ENCODE measurements around the gene IPO9.
"Not testable (repeated sequence)": the region's sequence is repeated elsewhere in the genome, so short reads cannot be mapped to it uniquely, and the experiment has no call there.

Gene IPO9

DNA sequence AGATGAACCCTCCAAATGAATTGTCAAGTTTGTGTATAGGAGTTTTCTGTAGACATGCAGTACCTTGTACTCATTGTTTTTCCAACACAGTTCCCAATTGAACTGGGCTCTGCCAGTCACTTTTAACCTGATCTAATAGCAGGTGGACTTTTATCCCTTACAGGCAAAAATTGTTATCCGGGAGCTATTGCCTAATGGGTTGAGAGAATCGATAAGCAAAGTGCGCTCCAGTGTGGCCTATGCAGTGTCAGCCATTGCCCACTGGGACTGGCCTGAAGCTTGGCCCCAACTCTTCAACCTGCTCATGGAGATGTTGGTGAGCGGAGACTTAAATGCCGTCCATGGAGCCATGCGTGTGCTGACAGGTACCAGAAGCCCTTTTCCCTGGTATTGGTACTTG lies 19.3 kb downstream of the IPO9 start:
- no peak for DNase-seq (ENCODE audit: low read depth)

DNA sequence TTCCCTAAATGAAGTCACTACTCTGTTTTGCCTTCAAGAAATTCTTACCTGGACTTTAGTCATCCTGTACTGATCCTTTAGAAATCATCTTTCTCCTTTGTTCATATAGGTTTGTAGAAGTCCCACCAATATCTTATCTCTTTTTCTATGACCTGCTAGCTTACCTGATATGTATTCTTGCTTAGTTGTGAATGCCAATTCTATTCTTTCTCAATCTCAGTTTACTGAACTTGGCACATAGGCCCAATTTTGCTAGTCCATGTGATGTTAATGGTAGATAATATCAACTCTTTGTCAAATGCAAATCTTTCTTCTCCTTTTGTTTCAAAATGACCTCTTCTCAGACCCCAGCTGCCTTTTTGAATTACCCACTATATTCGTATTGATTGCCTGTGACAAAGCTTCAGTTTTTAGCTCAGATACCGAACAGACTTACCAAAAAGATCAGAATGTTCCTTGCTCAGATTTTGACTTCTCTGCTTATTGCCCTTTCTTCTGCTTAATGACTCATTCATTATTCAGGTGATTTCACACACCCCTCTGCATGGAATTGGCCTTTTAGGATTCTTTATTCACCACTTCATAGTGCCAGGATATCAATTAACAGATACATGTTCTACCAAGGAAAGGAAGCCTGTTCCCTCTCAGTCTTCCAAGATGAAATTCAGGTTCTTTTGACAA lies 20.6 kb downstream of the IPO9 start:
- no peak for DNase-seq (ENCODE audit: low read depth)

DNA sequence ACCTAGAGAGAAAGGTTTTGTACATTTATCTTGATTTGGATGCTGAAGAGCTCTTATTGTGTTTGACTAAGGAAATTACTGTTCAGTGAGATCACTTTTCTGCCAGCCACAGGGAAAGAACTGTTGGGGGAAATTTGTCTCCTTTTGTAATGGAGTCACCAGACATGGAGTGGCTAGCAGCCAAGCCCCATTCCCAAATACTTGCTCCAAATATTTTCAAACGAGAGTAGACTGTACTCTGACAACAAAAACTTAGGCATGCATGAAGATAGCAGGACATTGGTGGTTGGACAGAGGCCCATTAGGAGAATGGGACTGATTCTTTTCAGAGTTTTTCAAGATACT lies 21.1 kb downstream of the IPO9 start:
- DNase-seq (ENCODE audit: low read depth), result peak; percentile 63

DNA sequence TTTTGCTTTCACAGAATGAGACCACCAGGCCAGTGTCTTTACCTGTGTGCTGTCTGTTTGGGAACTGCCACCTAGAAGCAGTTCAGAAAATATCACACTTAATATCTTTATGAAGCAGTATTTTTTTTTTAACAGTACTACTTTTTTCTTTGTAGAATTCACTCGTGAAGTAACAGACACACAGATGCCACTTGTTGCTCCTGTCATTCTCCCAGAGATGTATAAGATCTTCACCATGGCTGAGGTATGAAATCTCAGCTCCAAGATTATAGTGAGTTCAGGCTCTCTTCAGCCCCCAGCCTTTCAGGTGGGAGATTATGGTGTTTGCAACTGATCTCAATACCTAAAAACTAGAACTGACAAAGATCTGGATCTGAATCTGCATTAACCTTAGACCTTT lies 23.0 kb downstream of the IPO9 start:
- no peak for DNase-seq (ENCODE audit: low read depth)

DNA sequence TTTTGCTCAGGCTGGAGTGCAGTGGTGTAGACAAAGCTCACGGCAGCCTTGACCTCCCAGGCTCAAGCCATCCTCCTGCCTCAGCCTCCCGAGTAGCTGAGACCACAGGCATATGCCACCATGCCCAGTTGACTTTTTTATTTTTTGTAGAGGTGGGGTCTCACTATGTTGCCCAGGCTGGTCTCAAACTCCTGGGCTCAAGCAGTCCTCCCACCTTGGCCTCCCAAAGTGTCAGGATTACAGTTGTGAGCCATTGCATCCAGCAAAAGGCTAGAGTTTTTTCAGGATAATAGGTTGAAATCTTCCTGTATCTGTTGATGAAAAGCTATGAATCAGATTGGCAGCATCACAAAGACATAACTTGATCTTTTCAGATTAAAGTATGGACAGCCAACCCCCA lies 27.8 kb downstream of the IPO9 start:
- DNase-seq (ENCODE audit: low read depth), result not testable (repeated sequence)

DNA sequence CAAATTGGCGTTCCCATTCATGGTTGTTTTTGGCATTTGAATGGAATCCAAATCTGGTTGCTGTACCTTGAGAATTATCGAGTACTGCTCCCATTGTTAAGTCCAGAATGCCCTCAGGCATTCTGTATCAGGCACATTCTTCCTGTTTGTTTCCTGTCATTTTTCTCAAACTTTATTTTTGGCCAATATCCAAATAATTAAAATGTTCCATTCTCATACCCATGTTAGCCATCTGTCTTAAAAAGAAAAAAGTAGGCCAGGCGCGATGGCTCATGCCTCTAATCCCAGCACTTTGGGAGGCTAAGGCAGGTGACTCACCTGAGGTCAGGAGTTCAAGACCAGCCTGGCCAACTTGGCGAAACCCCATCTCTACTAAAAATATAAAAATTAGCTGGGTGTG lies 30.5 kb downstream of the IPO9 start:
- DNase-seq (ENCODE audit: low read depth), result no peak

DNA sequence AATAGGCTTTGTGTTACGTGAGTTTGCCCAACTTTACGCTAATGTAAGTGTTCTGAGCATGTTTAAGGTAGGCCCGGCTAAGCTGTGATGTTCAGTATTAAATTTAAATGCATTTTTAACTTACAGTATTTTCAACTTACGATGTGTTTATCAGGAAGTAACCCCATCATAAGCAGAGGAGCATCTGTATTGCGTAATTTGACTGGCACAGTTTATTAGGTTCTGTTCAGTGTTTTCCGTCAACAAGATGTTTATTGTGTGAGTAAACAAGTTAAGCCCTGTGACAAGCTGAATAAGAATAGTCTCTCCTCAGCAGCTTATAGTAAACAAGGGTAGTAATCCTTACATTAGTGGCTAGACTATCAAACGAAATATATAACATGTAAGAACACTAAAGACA lies 32.5 kb downstream of the IPO9 start:
- DNase-seq (ENCODE audit: low read depth), result no peak

DNA sequence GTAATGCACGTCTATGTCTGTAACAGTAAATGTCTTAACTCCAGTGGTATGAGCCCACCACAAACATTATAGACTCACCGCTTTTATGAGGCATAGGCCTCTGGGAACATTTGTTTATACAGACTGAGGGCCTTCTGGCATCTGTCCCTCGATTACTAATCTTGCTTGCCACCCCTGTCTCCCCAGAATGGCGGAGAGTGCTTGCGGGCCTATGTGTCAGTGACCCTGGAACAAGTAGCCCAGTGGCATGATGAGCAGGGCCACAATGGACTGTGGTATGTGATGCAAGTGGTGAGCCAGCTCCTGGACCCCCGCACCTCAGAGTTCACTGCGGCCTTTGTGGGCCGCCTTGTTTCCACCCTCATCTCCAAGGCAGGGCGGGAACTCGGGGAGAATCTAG lies 41.4 kb downstream of the IPO9 start:
- DNase-seq (ENCODE audit: low read depth), result no peak

DNA sequence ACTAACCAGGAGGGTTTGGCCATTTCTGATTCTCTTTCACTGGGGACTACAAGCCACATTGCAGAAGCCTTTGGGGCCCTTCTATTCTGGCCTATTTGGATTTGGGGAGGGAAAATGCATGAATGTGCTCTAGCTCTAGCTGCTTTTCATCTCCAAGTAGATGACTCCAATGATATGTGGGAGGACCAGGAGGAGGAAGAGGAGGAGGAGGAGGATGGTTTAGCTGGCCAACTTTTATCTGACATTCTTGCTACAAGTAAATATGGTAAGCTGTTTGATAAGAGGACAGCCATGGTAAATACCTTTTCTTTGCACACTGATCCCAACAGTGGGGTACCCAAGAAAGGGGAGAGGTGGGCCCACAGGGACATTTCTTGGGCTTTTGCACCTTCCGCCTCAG lies 45.7 kb downstream of the IPO9 start:
- no peak for DNase-seq (ENCODE audit: low read depth)

DNA sequence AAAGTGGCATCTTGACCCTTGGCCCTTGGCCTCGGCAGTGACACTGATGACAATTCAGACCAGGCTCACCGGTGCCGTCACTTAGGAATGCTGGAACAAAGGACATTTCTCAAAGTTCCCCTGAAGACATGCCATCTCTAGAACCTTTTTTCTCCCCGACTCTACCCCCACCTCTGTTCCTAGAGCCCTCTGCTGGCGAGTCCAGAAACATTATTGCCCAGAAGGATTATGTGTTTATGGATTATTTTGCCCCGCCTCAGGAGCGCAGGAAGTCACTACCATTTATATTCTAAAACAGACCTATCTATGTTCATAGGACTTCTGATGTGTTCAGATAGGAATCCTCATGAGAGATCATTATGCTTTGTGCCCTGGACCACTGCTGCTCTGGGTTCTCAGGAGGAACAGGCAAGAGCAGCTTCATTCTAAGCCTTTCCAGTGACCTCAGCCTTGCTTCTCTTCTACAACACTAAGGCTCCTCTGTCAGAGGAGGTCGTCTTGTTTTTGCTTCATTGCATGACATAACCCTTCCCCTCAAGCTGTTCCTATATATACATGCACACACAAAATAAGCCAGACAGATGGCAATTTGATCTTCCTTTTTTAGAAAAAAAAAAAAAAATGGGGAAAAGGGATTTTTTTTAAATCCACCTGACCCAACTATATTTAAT lies 47.3 kb downstream of the IPO9 start:
- no peak for DNase-seq (ENCODE audit: low read depth)

DNA sequence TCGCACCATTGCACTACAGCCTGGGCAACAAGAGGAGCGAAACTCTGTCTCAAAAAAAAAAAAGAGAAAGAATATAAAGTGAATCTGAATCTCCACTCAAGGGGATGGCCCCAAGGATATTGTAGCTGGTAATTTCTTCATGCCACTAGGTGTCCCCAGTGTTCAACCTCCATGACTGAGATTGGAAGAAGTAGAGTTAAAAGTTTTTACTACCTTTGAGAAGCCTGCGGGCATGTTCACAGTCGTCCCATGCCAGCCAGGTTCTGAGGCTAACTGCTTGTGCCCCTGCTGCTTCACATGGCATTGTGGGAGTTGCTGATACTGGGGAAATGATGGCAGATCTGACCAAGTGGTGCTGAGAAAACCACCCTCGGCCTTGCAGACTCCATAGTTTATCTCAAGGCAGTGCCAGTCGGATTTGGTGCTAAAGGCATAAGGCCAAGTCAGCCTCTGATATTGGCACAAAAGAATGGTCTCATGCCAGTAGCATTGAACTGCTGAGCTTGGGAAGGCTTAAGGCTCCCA lies 49.0 kb downstream of the IPO9 start:
- peak; percentile 38 for DNase-seq (ENCODE audit: low read depth)

DNA sequence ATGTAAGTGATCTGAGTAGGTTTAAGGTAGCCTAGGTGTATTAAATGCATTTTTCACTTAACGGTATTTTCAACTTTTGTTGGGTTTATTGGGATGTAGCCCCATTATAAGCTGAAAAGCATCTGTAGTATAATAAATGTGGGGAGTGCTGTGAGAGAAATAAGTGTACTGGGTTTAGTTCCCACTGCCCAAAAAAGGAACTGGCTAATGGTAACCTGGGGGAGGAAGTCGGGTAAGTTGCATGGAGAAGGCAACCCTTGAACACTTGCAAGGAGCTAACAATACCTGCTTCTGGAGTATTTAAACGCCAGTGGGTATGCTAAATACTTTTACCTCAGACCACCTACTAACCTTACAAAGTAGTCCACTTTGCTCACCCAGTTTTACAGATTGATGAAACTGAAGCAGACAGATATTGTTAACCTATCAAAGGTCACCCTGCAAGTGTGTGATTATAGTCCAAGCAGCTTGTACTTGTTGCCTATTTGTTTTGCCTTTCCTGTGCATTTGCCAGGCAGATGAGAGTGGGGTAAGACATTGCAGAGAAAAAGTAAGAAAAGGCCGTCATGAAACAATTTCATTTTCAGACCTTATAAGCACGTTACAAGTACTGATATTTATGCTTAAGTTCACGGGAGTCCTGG lies 52.1 kb downstream of the IPO9 start:
- DNase-seq (ENCODE audit: low read depth), result no peak

DNA sequence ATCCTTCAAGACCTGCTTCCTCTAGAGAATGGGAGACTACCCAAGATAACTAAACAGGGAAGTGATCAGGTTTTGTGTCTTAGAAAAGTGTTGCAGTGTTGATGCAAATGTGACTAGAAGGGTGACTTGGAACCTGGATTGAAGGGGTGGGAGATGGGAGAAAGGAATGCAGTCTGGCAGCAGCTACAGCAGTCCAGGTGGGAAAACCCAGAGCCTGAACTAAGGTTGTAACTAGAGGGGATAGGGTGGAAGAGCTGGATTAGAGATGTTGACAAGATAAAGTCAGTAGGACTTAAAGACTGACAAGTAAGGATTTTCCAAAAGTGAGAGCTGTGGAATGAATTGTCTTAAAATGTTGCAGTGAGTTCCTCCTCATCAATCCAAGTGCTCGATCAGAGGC lies 52.7 kb downstream of the IPO9 start:
- DNase-seq (ENCODE audit: low read depth), result no peak

DNA sequence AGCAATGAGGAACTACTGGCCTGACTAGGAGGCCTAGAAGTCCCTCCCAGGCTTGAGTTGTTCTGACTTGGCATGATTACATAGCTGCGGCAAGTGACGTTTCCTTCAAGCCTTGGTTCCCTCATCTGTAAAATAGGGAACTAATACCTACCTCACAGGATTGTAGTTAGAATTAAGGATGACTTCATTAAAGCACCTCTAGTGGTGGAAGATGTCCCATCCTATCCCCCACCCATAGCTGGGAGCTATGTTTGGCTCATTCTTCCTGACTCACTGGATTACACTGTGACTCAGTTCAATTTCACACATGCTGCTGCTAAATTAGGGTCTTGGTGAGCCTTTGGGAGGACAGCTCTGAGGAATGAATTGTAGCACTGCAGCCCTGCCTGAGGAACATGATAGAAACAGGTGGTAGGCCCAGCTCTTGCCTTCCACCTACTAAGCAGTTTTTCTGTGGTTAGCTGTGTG lies 53.7 kb downstream of the IPO9 start:
- peak; percentile 32 for DNase-seq (ENCODE audit: low read depth)

DNA sequence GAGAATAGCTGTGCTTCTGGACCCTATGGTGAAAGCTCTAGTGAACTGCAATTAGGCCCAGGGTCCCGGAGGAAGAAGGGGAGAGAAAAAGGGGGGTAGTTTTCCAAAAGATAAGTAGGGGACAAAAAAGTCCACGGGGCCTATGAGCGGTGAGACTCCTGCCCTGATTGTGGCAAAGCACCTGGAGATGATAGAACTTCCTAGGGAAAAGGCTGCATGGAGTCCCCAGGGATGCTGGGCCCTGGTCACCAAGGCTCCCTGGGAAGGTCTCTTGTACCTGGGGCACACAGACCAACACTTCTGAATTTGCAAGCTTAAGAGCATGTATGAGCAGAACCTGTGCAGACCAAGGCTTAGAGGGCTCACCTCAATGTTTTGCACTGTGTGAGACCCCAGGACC lies 54.3 kb downstream of the IPO9 start:
- DNase-seq (ENCODE audit: low read depth), result no peak

DNA sequence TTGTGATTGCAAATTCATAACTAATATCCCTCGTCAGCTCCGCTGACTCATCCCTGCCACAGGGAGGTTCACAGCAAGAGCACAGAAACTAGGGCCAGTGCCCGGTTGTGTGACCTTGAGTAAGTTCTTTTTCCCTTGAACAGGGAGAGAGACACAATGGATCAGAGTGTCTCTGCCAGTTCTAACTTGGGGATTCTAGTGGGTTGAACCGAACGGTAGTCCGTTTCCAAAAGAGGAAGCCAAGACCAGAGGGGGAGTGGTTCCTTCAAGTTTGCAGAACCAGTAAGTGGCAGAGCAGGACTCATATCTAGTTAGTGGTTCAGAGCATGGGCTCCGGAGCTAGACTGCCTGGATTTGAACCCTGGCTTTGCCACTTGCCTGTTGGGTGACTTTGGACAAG lies 54.8 kb downstream of the IPO9 start:
- peak; percentile 60 for DNase-seq (ENCODE audit: low read depth)

DNA sequence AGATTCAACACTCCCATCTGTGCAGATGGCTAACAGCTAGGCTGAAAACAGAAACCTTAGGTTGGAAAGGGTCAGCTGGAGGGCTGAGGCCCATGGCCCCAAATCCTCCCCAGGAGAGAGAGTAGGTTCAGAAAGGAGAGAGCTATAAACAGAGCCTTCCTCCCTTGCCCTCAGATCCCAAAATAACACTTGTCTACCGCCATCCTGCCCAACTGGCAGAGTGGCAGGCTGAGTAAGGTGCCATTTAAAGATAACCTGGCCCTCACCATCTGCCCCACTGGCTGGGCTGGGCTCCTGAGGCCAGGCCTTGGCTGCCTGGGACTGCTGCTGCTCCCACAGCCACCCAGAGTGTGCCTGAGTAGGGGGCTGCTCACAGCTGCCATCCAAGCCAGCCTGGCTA lies 55.5 kb downstream of the IPO9 start:
- DNase-seq (ENCODE audit: low read depth), result no peak

DNA sequence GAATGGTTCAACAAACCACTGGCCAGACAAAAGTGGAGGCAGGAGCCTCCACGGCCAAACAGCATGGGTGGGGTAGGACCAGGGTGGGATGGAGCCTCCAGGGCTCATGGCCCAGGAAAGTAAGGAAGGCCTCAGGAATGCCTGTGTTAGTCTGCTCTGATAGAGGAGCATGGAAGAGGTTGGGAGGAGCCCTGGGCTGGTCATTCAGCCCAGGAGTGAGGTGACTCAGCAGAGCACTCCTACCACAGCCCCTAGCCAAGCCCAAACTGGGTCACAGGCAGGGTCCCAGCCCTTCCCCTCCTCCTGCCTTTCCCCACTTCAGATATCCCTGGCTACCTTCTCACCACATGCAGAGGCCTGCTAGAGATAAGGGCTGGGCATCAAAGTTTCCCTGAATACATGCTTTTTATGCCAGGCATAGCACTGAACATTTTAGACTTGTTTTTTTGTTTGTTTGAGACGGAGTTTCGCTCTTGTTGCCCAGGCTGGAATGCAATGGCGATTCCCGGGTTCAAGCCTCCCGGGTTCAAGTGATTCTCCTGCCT lies 56.6 kb downstream of the IPO9 start:
- DNase-seq (ENCODE audit: low read depth), result no peak

DNA sequence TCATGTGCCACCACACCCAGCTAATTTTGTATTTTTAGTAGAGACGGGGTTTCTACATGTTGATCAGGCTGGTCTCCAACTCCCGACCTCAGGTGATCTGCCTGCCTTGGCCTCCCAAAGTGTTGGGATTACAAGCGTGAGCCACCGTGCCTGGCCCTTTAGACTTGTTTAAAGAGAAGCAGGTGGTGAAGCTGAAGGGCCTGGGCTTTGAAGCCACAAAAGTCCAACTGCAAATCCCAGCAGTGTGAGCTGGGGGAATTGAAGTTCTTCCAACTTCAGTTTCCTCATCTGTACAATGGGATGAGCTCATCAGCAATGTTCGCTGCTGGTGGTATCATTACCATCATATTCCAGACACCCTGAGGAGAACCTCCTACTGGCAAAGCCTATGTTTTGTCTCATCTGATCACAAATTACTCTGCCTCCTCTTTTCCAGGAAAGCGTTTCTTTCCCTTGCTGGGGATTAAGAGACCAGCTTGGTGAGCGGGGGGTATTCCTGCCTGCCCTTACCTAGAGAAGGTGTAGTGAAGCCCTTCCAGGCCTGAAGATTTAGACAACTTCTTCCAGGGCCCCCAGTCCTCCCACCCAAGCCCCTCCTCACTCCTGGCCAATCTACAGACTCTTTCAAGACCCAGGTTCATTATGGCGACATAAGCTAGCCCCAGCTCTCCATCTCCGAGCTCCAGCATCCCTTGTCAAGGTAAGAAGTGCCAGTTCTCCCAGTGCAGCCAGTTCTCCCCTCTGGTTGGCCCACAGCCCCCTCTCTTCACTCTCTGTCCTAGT lies 57.3 kb downstream of the IPO9 start:
- no peak for DNase-seq (ENCODE audit: low read depth)

DNA sequence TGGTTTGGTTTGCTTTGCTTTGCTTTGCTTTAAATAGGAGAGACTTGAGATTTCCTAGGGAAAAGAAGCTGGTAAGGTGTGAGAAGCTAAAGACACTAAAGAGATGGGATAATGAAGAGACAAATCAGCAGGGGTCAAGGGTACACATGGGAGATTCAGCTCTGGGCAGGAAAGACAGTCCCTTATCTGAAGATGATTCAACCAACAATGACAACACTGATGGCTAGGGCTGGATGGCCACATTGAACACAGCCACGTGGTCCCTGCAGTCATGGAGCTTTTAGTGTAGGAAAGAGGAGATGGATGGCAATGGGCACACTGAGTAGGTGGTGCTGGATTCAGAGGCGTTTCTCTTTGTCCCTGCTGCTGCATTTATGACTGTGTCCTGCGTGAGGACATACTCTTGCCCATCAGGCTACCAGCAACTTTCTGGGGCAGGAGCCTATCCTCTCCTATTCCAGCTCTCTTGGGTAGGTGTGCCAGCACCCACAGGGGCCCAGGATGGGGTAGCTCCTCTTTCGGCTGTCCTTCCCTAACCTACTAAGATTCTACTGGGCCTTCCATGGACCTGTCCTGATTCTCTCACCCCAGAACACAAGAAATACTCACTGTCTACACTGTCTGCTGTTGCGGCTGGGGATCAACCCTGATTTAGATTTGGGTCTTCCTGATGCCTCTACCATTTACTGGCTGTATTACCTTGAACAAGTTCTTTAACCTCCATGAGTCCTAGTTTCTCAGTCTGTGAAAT lies 58.3 kb downstream of the IPO9 start:
- no peak for DNase-seq (ENCODE audit: low read depth)

DNA sequence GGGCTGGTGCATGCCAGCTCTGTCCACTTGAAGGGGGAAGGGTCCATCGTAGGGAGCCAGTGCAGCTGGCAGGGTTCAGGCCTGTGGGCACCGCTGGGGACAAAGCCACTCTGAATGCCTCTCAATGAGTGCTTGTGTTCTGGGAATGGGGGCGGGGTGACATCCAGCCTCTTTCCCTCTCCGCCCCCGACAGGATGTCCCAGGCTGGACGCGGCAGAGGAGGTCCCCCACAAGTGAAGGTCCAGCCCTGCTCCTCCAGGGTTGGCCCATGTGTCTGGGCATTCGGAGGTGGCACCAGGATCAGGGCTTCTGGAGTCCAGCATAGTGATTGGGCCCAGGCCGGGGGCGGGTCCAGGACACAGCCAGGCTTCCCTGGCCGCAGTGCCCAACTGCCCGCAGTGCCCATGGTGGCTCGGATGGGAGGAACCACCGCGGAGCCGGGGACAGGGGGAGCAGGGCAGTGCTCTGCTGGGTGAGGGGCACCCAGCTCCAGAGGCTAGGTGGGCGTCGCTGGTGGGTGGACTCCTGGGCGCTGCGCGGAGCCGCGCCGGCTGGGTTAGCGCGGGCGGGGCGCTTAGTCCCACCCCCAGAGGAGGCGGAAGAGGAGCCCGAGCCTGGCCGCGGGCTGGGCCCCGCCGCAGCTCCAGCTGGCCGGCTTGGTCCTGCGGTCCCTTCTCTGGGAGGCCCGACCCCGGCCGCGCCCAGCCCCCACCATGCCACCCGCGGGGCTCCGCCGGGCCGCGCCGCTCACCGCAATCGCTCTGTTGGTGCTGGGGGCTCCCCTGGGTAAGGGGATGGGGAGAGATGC lies 59.5 kb downstream of the IPO9 start, which contains the start of gene SHISA4:
Gene SHISA4, plus strand, starts transcription at position 617 of the 808 bp plus-strand sequence. Its CDS starts 97 bp downstream, at position 714.
- DNase-seq (ENCODE audit: low read depth), result peak; percentile 78
